ENCODE measurements around the gene WBP2NL. TPM values are rescaled to one million over a fixed set of nuclear protein-coding genes. Genes with fewer than 3 reads are reported as not detected.

Gene WBP2NL
- total RNA-seq, 2 experiments from 2014 or later, result 1.1 to 1.9 TPM

DNA sequence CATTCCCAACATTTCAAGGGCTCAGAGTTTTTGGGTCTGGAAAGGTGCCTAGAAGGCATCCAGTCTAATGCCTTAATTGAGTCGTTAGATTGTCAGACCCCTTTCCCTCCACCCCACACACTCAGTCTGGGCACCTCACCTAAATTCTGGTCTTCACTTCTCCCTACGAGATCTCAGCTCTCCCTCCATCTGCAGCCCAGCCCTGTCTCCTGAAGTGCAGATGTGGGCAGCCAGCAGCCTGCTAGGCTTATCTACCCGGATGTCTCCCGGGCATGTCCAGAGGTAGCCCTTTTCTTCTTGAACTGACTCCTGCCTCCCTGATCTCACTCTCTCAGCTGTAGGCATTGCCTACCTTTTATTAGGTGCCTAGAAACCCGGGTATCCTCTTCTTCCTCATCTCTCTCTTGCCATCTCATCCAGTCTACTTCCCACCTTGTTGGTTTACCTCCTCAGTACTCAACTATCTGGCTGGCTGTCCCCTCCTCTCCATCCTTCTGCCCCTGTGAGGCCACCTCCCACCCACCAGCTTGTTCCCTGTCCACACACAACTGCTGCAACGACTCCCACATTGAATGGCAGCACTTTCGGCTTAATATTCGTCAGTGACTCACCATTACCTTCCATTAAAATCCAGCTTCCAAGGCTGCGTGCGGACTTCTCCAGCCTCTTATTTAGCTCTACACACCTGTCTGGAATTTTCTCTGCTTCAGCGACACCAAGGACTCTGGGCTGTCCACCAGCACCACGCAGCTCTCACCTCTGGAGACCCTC, 23.1 kb upstream of the WBP2NL start:
- no peak overlapping the region for H3K27ac ChIP-seq (ENCODE audit: low read depth, low read length, poor library complexity, severe bottlenecking)
- TF ChIP-seq EZH2phosphoT487 (IDR thresholded peaks at IDR 0.05; ENCODE audit: borderline replicate concordance, low read depth, low read length), result no peak
- TF ChIP-seq, protein P1, sequence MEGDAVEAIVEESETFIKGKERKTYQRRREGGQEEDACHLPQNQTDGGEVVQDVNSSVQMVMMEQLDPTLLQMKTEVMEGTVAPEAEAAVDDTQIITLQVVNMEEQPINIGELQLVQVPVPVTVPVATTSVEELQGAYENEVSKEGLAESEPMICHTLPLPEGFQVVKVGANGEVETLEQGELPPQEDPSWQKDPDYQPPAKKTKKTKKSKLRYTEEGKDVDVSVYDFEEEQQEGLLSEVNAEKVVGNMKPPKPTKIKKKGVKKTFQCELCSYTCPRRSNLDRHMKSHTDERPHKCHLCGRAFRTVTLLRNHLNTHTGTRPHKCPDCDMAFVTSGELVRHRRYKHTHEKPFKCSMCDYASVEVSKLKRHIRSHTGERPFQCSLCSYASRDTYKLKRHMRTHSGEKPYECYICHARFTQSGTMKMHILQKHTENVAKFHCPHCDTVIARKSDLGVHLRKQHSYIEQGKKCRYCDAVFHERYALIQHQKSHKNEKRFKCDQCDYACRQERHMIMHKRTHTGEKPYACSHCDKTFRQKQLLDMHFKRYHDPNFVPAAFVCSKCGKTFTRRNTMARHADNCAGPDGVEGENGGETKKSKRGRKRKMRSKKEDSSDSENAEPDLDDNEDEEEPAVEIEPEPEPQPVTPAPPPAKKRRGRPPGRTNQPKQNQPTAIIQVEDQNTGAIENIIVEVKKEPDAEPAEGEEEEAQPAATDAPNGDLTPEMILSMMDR (conservative IDR thresholded peaks at IDR 0.05; ENCODE audit: low read length), result no peak
- H2AFZ ChIP-seq (ENCODE audit: low read length), result no peak overlapping the region
- H4K20me1 ChIP-seq (ENCODE audit: insufficient read depth, low read length), result no peaks in the 10 kb centered on the region
- no peaks in the 10 kb centered on the region for H3K9me2 ChIP-seq (ENCODE audit: insufficient read depth, low read length)
- no peaks in the 10 kb centered on the region for H3K79me2 ChIP-seq (ENCODE audit: insufficient read depth, low read depth, low read length)
- ChIA-PET POLR2A (no interaction called here), CTCF (ENCODE audit: unreplicated experiment) (no interaction called here)
- no TSS peak for BruUV-seq (replicated peaks)
- no peak overlapping the region for H3K4me2 ChIP-seq (ENCODE audit: low read length)
- no peak for DNase-seq (ENCODE audit: low spot score)
- H3K4me1 ChIP-seq (ENCODE audit: insufficient read depth, low read length, poor library complexity, severe bottlenecking), result no peaks in the 10 kb centered on the region
- no peaks in the 10 kb centered on the region for H3K36me3 ChIP-seq (ENCODE audit: insufficient read depth, low read length)
- intact Hi-C loops (cut with micrococcal nuclease; ENCODE audit: unreplicated experiment), result loop anchor here (10.0 kb wide), 1 partner anchor 79 kb away; no protein-coding TSS in a partner anchor
- H3K4me3 ChIP-seq (ENCODE audit: low read depth, low read length, poor library complexity, severe bottlenecking), result no peak overlapping the region
- no peaks in the 10 kb centered on the region for H3K9me3 ChIP-seq (ENCODE audit: low read length)

DNA sequence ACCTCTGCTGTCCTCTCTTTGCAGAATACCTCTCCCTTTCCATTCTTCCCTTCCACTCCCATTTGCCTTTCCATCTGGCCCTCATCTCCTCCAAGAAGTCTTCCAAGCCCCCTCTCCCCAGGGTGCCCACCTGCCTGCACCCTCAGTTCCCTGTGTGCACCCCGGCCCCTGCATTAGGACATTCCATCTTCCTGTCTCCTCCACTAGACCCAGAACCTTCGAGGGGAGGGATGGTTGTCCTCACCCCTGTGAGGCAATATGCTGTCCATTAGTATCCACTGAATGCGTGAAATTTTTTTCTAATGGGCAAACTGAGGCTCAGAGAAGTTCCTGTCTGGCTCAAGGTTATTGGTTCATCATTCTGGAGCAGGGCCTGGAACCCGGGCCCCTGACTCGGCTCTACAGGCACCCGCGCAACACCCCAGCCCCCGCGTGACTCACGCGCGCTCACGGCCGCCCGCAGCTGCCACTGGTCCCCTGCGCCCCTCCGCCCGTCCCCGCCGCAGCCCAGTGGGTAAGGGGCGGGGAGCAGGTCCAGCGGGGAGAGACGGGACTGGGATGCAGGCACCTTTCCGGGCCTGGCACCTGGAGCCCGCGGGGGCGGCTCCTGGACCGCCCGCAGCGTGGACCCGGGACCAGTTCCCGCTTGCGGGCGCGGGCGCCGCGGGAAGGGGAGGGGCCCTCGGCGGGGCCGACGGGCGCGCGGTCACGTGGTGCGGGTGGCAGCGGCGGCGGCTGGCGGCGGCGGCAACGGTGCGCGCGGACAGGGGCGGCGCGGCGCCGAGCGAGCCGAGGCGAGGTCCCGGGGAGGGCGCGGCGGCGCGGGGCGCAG, 22.3 kb upstream of the WBP2NL start:
- BruUV-seq (replicated peaks), result no TSS peak
- no peaks in the 10 kb centered on the region for H3K4me1 ChIP-seq (ENCODE audit: insufficient read depth, low read length, poor library complexity, severe bottlenecking)
- no peaks in the 10 kb centered on the region for H3K79me2 ChIP-seq (ENCODE audit: insufficient read depth, low read depth, low read length)
- intact Hi-C loops (cut with micrococcal nuclease; ENCODE audit: unreplicated experiment), result loop anchor here (10.0 kb wide), 1 partner anchor 79 kb away; no protein-coding TSS in a partner anchor
- no peak overlapping the region for H3K4me3 ChIP-seq (ENCODE audit: low read depth, low read length, poor library complexity, severe bottlenecking)
- H3K4me2 ChIP-seq (ENCODE audit: low read length), result no peak overlapping the region
- DNase-seq (ENCODE audit: low spot score), result no peak
- H2AFZ ChIP-seq (ENCODE audit: low read length), result no peak overlapping the region
- H3K27ac ChIP-seq (ENCODE audit: low read depth, low read length, poor library complexity, severe bottlenecking), result no peak overlapping the region
- TF ChIP-seq, protein P1 (conservative IDR thresholded peaks at IDR 0.05; ENCODE audit: low read length), result no peak
- no peak for TF ChIP-seq EZH2phosphoT487 (IDR thresholded peaks at IDR 0.05; ENCODE audit: borderline replicate concordance, low read depth, low read length)
- no peaks in the 10 kb centered on the region for H3K9me2 ChIP-seq (ENCODE audit: insufficient read depth, low read length)
- H3K9me3 ChIP-seq (ENCODE audit: low read length), result no peaks in the 10 kb centered on the region
- no peaks in the 10 kb centered on the region for H4K20me1 ChIP-seq (ENCODE audit: insufficient read depth, low read length)
- H3K36me3 ChIP-seq (ENCODE audit: insufficient read depth, low read length), result no peaks in the 10 kb centered on the region
- POLR2A ChIA-PET, result no interaction called here
- CTCF ChIA-PET (ENCODE audit: unreplicated experiment), result no interaction called here
